Activated T-cell treated with anti-CD3 and anti-CD28 coated beads, Interleukin-2, amount 50 U/mL, for 24 hours (primary cell): ENCODE results near the gene FAM174C.

Source experiments
- DNase-seq: peaks from one replicate; pipeline ENCODE4 v3.0.0-alpha.2; 2020
- H3K27ac Mint-ChIP-seq: 2 replicates; pipeline ENCODE4 v1.8.0; 2020; ENCODE audit warnings: mild to moderate bottlenecking, mixed read lengths
- H3K27me3 Mint-ChIP-seq: 2 replicates; pipeline ENCODE4 v1.8.0; 2020; ENCODE audit warnings: mixed read lengths
- H3K36me3 Mint-ChIP-seq: 2 replicates; pipeline ENCODE4 v1.8.0; 2020; ENCODE audit warnings: low read depth, mixed read lengths
- H3K4me1 Mint-ChIP-seq: 2 replicates; pipeline ENCODE4 v1.8.0; 2020; ENCODE audit warnings: low read depth, mixed read lengths
- H3K4me3 Mint-ChIP-seq: 2 replicates; pipeline ENCODE4 v1.8.0; 2020; ENCODE audit warnings: mild to moderate bottlenecking, moderate library complexity, mixed read lengths
- H3K9me3 Mint-ChIP-seq: 2 replicates; pipeline ENCODE4 v1.8.0; 2020; ENCODE audit warnings: mixed read lengths

FAM174C gene

GRCh38 chr19:1324249-1324805 lies 49.0 kb downstream of the FAM174C start:
- Mint-ChIP-seq H3K36me3 (no peaks in the 10 kb centered on the region), H3K4me1 (peaks cover 2% of the 10 kb centered on the region), H3K4me3 (no peak overlapping the region), H3K27ac (no peak overlapping the region), H3K27me3 (peaks cover 41% of the 10 kb centered on the region), H3K9me3 (no peaks in the 10 kb centered on the region)
- no peak for DNase-seq

GRCh38 chr19:1324806-1325567 lies 49.7 kb downstream of the FAM174C start:
- Mint-ChIP-seq H3K4me1 (peaks cover 2% of the 10 kb centered on the region), H3K4me3 (peak overlapping the region; percentile 31), H3K27me3 (peaks cover 41% of the 10 kb centered on the region), H3K36me3 (no peaks in the 10 kb centered on the region), H3K9me3 (no peaks in the 10 kb centered on the region), H3K27ac (no peak overlapping the region)
- DNase-seq, result peak; percentile 54

- peaks cover 46% of the 10 kb centered on the region for H3K27me3 Mint-ChIP-seq
- no peaks in the 10 kb centered on the region for H3K36me3 Mint-ChIP-seq
- H3K4me1 Mint-ChIP-seq, result peaks cover 2% of the 10 kb centered on the region
- no peak overlapping the region for H3K4me3 Mint-ChIP-seq
- no peak for DNase-seq
- no peak overlapping the region for H3K27ac Mint-ChIP-seq
- no peaks in the 10 kb centered on the region for H3K9me3 Mint-ChIP-seq
These were observed 50.4 kb downstream of the FAM174C start for GRCh38 chr19:1325568-1326294.

GRCh38 chr19:1327125-1327524 lies 51.8 kb downstream of the FAM174C start:
- Mint-ChIP-seq H3K27me3 (peaks cover 47% of the 10 kb centered on the region), H3K27ac (no peak overlapping the region), H3K36me3 (no peaks in the 10 kb centered on the region), H3K9me3 (no peaks in the 10 kb centered on the region), H3K4me3 (no peak overlapping the region), H3K4me1 (peaks cover 2% of the 10 kb centered on the region)
- DNase-seq, result no peak
